Osteoblast (primary cell): ENCODE data around the gene KCNH6. TPM values are rescaled to one million over a fixed set of nuclear protein-coding genes. Genes with fewer than 3 reads are reported as not detected.

Source experiments
- DNase-seq: peaks from one replicate; pipeline ENCODE4 v3.0.0; 2011; ENCODE audit warnings: low spot score, mixed read lengths; ENCODE audit not compliant: insufficient read length; ENCODE audit errors: missing footprints
- H2AFZ ChIP-seq: 2 replicates; pipeline ENCODE4 v1.6.0; 2011; ENCODE audit warnings: mild to moderate bottlenecking, low read length
- H3K27ac ChIP-seq: 2 replicates; pipeline ENCODE4 v1.5.1; 2011; ENCODE audit warnings: mild to moderate bottlenecking, low read depth, low read length, moderate library complexity
- H3K27me3 ChIP-seq: 2 replicates; pipeline ENCODE4 v1.6.0; 2012; ENCODE audit warnings: mild to moderate bottlenecking, control low read depth, inconsistent platforms, low read length, moderate library complexity; ENCODE audit not compliant: insufficient read depth
- H3K36me3 ChIP-seq: 2 replicates; pipeline ENCODE4 v1.5.1; 2011; ENCODE audit warnings: mild to moderate bottlenecking, low read length, control low read depth, moderate library complexity; ENCODE audit not compliant: insufficient read depth
- H3K4me1 ChIP-seq: 2 replicates; pipeline ENCODE4 v1.5.1; 2011; ENCODE audit warnings: mild to moderate bottlenecking, low read length, control low read depth, moderate library complexity; ENCODE audit not compliant: insufficient read depth
- H3K4me2 ChIP-seq: 2 replicates; pipeline ENCODE4 v1.6.0; 2011; ENCODE audit warnings: mild to moderate bottlenecking, low read length; ENCODE audit not compliant: insufficient read depth
- H3K4me3 ChIP-seq: fragments of 200-600 bp; sonication (generic); 3 replicates; pipeline ENCODE4 v1.5.1; 2012; ENCODE audit warnings: mild to moderate bottlenecking, low read length, inconsistent platforms; ENCODE audit not compliant: insufficient read depth
- H3K79me2 ChIP-seq: 2 replicates; pipeline ENCODE4 v1.6.0; 2012; ENCODE audit warnings: mild to moderate bottlenecking, low read length, control low read depth, inconsistent platforms; ENCODE audit not compliant: insufficient read depth
- H3K9me3 ChIP-seq: 2 replicates; pipeline ENCODE4 v1.5.1; 2011; ENCODE audit warnings: low read depth, low read length, control low read depth
- H4K20me1 ChIP-seq: 2 replicates; pipeline ENCODE4 v1.6.0; 2012; ENCODE audit warnings: mild to moderate bottlenecking, low read length, control low read depth; ENCODE audit not compliant: insufficient read depth
- total RNA-seq: library from RNA; depleted of rRNA; stranded (reverse); fragments of >200 nt; gene quantifications from 2 replicates; pipeline ENCODE4 v1.2.3, GENCODE V29; 2012
- TF ChIP-seq, protein P1 (sequence below): IDR thresholded peaks from 2 replicates; pipeline ENCODE4 v1.5.1; 2011; ENCODE audit warnings: mild to moderate bottlenecking, low read depth, low read length, moderate library complexity; ENCODE audit errors: extremely low read depth

KCNH6 gene
- total RNA-seq, 1 donor = not detected

DNA sequence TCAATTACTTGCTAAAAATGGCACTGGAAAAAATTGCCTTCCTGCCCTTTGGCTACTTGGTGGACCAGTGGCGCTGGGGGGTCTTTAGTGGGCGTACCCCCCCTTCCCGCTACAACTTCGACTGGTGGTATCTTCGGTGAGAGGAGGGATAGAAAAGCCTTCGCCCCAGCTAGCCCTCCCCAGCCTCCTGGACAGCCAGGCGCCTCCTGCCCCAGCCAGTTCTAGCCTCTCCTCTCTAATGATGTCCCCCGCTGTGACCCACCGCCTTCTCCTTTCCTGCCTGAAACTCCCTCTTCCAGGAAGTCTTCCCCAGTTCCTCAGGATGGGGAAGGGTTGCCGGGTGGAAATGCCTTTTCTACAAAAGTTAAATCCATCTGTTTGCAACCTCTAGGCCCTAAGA is 40.1 kb upstream of the KCNH6 start:
- Histone ChIP-seq H3K4me3 (no peak overlapping the region), H3K4me1 (peaks cover 8% of the 10 kb centered on the region), H3K27me3 (peaks cover 3% of the 10 kb centered on the region), H3K36me3 (no peaks in the 10 kb centered on the region), H3K9me3 (no peaks in the 10 kb centered on the region), H4K20me1 (no peaks in the 10 kb centered on the region), H3K4me2 (no peak overlapping the region), H2AFZ (no peak overlapping the region), H3K79me2 (no peaks in the 10 kb centered on the region), H3K27ac (no peak overlapping the region)
- TF ChIP-seq, protein P1, sequence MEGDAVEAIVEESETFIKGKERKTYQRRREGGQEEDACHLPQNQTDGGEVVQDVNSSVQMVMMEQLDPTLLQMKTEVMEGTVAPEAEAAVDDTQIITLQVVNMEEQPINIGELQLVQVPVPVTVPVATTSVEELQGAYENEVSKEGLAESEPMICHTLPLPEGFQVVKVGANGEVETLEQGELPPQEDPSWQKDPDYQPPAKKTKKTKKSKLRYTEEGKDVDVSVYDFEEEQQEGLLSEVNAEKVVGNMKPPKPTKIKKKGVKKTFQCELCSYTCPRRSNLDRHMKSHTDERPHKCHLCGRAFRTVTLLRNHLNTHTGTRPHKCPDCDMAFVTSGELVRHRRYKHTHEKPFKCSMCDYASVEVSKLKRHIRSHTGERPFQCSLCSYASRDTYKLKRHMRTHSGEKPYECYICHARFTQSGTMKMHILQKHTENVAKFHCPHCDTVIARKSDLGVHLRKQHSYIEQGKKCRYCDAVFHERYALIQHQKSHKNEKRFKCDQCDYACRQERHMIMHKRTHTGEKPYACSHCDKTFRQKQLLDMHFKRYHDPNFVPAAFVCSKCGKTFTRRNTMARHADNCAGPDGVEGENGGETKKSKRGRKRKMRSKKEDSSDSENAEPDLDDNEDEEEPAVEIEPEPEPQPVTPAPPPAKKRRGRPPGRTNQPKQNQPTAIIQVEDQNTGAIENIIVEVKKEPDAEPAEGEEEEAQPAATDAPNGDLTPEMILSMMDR = no peak
- DNase-seq = peak; percentile 66

DNA sequence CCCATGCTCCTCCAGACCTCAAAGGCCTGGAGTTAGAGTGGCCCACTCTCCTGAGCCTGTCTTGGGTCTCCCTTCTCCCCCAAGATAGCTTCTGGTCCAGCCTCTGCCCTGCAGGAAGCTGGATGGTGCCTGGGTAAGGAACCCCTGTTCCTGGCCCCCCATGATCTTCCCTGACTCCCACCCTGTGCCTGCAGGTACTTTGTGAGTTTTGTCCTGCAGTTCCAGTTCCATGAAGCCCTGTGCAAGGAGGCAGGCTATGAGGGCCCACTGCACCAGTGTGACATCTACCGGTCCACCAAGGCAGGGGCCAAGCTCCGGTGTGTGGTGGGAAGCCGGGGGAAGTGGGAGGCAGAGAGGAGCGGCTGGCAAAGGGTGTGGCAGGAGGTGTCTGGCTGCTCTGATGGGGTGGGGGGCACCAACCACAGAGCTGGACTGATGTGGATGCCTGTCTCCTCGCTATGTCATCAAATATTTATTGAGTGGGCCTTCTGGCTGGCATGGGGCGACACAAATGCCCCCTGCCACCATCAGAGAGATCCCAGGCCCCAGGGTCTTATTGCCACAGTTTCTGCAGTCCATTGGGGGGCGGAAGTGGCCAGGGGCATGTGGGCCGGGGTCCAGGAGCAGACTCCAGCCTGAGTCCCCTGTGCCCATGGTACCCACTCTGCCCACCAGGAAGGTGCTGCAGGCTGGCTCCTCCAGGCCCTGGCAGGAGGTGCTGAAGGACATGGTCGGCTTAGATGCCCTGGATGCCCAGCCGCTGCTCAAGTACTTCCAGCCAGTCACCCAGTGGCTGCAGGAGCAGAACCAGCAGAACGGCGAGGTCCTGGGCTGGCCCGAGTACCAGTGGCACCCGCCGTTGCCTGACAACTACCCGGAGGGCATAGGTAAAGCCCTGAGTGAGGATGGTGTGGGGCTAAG is 39.2 kb upstream of the KCNH6 start:
- H4K20me1 ChIP-seq = no peaks in the 10 kb centered on the region
- no peak overlapping the region for H3K27ac ChIP-seq
- H2AFZ ChIP-seq = no peak overlapping the region
- H3K36me3 ChIP-seq = no peaks in the 10 kb centered on the region
- no peaks in the 10 kb centered on the region for H3K9me3 ChIP-seq
- no peak overlapping the region for H3K4me3 ChIP-seq
- no peaks in the 10 kb centered on the region for H3K4me1 ChIP-seq
- no peaks in the 10 kb centered on the region for H3K79me2 ChIP-seq
- TF ChIP-seq, protein P1 = no peak
- H3K4me2 ChIP-seq = no peak overlapping the region
- no peaks in the 10 kb centered on the region for H3K27me3 ChIP-seq
- DNase-seq = peak; percentile 81

DNA sequence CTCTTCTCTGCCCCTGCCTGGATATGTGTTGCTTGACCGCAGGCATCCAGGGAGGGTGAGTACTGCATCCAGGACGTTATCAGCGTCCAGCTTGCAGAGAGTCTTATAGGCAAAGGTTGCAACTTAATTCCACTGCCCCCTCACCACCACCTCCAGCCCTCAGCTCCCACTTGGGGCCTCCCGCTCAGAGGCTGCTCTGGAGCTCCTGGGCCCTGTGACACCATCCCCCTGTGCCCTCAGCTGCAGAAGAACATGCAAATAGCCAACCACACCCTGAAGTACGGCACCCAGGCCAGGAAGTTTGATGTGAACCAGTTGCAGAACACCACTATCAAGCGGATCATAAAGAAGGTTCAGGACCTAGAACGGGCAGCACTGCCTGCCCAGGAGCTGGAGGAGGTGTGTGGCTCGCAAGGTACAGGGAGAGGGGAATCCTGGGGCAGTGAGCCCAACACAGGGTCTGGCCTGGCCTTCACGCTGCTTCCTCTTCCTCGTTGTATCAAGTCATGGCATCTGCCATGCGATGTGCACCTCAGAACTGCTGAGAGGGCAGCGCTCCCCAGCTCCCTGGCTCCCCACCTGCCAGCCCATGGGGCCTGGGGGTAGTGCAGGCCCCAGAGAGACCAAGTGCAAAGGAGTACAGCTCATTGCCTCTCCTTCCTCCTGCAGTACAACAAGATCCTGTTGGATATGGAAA is 36.7 kb upstream of the KCNH6 start:
- Histone ChIP-seq H4K20me1 (no peaks in the 10 kb centered on the region), H2AFZ (no peak overlapping the region), H3K27ac (no peak overlapping the region), H3K36me3 (no peaks in the 10 kb centered on the region), H3K9me3 (no peaks in the 10 kb centered on the region), H3K4me3 (no peak overlapping the region), H3K4me2 (no peak overlapping the region), H3K79me2 (no peaks in the 10 kb centered on the region), H3K27me3 (peaks cover 12% of the 10 kb centered on the region), H3K4me1 (no peaks in the 10 kb centered on the region)
- TF ChIP-seq, protein P1 = no peak
- DNase-seq = peak; percentile 73

DNA sequence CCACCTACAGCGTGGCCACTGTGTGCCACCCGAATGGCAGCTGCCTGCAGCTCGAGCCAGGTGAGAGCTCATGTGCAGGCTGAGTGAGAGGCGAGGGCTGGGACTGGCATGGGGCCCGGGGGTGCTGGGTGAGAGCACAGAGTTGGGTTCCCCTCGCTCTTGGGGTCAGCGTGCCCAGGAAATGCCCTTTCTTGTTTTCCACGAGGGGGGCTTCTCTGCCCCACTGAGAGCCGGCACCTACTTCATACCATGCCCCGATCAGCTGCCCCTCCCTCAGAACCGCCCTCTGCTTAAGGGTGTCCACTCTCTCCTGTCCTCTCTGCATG is 36.2 kb upstream of the KCNH6 start:
- Histone ChIP-seq H2AFZ (no peak overlapping the region), H3K27ac (no peak overlapping the region), H4K20me1 (no peaks in the 10 kb centered on the region), H3K27me3 (peaks cover 12% of the 10 kb centered on the region), H3K4me1 (no peaks in the 10 kb centered on the region), H3K4me2 (no peak overlapping the region), H3K79me2 (no peaks in the 10 kb centered on the region), H3K9me3 (no peaks in the 10 kb centered on the region), H3K36me3 (no peaks in the 10 kb centered on the region), H3K4me3 (no peak overlapping the region)
- TF ChIP-seq, protein P1 = no peak
- DNase-seq = peak; percentile 52
